Adrenal gland (tissue), 12 donors: ENCODE measurements around the gene CCDC116. TPM values are rescaled to one million over a fixed set of nuclear protein-coding genes. Genes with fewer than 3 reads are reported as not detected.

ENCODE experiments used
- DNase-seq, 7 donors: peaks; one replicate each; pipeline ENCODE4 v3.0.0-alpha.2; 2019 to 2020
- H3K27ac ChIP-seq, 5 donors: fragments of 200-600 bp; sonication (generic) in 4 of 5; 1 replicate in 3 of 5; 2 replicates in 2 of 5; pipeline versions ENCODE4 v1.5.1 to v1.8.0; 2016 to 2020; ENCODE audit warnings: mild to moderate bottlenecking in 1 of 5
- H3K27me3 ChIP-seq: fragments of 200-600 bp; 2 replicates; pipeline ENCODE4 v1.8.0; 2021
- H3K36me3 ChIP-seq, 2 donors: fragments of 200-600 bp; replicated peaks in 1 of 2; 1 replicate in 1 of 2; 2 replicates in 1 of 2; pipeline versions ENCODE4 v1.5.1 to v1.8.0; 2018 to 2022
- H3K4me1 ChIP-seq, 2 donors: fragments of 200-600 bp; replicated peaks in 1 of 2; 1 replicate in 1 of 2; 2 replicates in 1 of 2; pipeline versions ENCODE4 v1.5.1 to v1.8.0; 2018 to 2021
- H3K4me3 ChIP-seq, 4 donors: fragments of 200-600 bp; sonication (generic) in 3 of 4; one replicate each; pipeline ENCODE4 v1.5.1; 2016 to 2018
- H3K9me3 ChIP-seq, 3 donors: fragments of 200-600 bp; sonication (generic) in 1 of 3; replicated peaks in 1 of 3; 1 replicate in 2 of 3; 2 replicates in 1 of 3; pipeline versions ENCODE4 v1.5.1 to v1.8.0; 2016 to 2021
- POLR2A ChIP-seq, 2 donors: fragments of 450-650 bp; IDR thresholded peaks; one replicate each; pipeline ENCODE4 v1.6.1; 2017; ENCODE audit warnings: antibody characterized with exemption in 2 of 2, mild to moderate bottlenecking in 2 of 2, moderate library complexity in 1 of 2
- WGBS, 4 donors: extraction: QIAGEN DNeasy Blood & Tissue Kit in 2 of 4; methylation state at CpG; one replicate each; pipeline versions ENCODE4 v1.1.5 to v1.1.7; 2013 to 2017; 5-methylcytosine and 5-hydroxymethylcytosine counted together
- intact Hi-C, 2 donors: fragments of 100-400 bp; cut with DNase I; formaldehyde crosslinking; loops; one replicate each; pipeline versions ENCODE4 v1.14.1 to v1.15.0; 2022 to 2023
- polyA plus RNA-seq, 3 donors: library from polyadenylated mRNA; stranded (reverse); fragments of 200-250 nt in 2 of 3; fragments of 350-450 nt in 1 of 3; fragmentation: Illumina TruSeq in 1 of 3; extraction: RNeasy Lipid Tissue Mini Kit (QIAGEN cat#74804) in 1 of 3; gene quantifications; one replicate each; pipeline ENCODE4 v1.2.3, GENCODE V29; 2013 to 2014
- total RNA-seq, 9 donors: library from RNA; depleted of rRNA in 4 of 9; stranded (reverse); fragments of >200 nt in 4 of 9; fragments of 120-200 nt in 1 of 9; fragmentation: NEBNext Ultra II Directional in 1 of 9; extraction: Animal tissue kit (Norgen Biotek cat#: 25700) in 1 of 9; gene quantifications; one replicate each; pipeline versions ENCODE4 v1.1.0 to v1.2.4, GENCODE V29; 2013 to 2023
- TF ChIP-seq, protein P1 (sequence below), 6 experiments: fragments of 450-650 bp in 4 of 6; fragments of 200-600 bp in 2 of 6; sonication (generic) in 1 of 6; IDR thresholded peaks; 1 replicate in 5 of 6; 2 replicates in 1 of 6; pipeline versions ENCODE4 v1.5.1 to v1.8.0; 2016 to 2021; ENCODE audit warnings: antibody characterized with exemption in 6 of 6, mild to moderate bottlenecking in 2 of 6, moderate library complexity in 1 of 6
- donor health status: healthy with polysubstance abuse.
- donor health status: Bipolar disorder and iron deficiency.
- donor health status: DM: yes; HTN: yes; CAD: no.
- donor health status: DM: no; HTN: no; CAD: no.
- donor health status: DM: no; HTN: no; CAD: no.
- donor health status: DM: yes; HTN: yes; CAD: no.

The CCDC116 gene
- total and polyA plus RNA-seq, 12 donors = 0.19 to 1.9 (median 0.35) TPM; not detected in 3

DNA sequence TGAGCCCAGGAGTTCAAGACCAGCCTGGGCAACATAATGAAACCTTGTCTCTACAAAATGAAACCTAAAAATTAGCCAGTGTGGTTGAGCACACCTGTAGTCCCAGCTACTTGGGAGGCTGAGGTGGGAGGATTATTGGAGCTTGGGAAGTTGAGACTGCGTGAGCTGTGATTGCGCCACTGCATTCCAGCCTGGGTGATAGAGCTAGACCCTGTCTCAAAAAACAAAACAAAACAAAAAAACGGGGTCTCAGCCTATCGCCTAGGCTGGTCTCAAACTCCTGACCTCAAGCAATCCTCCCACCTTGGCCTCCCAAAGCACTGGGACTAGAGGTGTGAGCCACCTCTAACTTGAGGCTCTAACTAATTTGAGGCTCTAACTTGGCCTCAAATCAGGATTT lies 46.8 kb downstream of the CCDC116 start:
- WGBS, 4 donors = 78 to 100% (median 84%) methylated on average over 4 of the region's 4 CpGs
- Histone ChIP-seq H3K4me1 (no peaks in the 10 kb centered on the region), H3K9me3 (no peaks in the 10 kb centered on the region), H3K27me3 (no peaks in the 10 kb centered on the region), H3K4me3 (no peak overlapping the region), H3K36me3 (peaks cover 0 to 51% of the 10 kb centered on the region in 2 donors), H3K27ac (no peak overlapping the region)
- intact Hi-C loops = no loop called here
- TF ChIP-seq, protein P1, sequence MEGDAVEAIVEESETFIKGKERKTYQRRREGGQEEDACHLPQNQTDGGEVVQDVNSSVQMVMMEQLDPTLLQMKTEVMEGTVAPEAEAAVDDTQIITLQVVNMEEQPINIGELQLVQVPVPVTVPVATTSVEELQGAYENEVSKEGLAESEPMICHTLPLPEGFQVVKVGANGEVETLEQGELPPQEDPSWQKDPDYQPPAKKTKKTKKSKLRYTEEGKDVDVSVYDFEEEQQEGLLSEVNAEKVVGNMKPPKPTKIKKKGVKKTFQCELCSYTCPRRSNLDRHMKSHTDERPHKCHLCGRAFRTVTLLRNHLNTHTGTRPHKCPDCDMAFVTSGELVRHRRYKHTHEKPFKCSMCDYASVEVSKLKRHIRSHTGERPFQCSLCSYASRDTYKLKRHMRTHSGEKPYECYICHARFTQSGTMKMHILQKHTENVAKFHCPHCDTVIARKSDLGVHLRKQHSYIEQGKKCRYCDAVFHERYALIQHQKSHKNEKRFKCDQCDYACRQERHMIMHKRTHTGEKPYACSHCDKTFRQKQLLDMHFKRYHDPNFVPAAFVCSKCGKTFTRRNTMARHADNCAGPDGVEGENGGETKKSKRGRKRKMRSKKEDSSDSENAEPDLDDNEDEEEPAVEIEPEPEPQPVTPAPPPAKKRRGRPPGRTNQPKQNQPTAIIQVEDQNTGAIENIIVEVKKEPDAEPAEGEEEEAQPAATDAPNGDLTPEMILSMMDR (IDR thresholded peaks at IDR 0.05) = no peak
- no peak for TF ChIP-seq POLR2A (IDR thresholded peaks at IDR 0.05)
- DNase-seq = no peak

DNA sequence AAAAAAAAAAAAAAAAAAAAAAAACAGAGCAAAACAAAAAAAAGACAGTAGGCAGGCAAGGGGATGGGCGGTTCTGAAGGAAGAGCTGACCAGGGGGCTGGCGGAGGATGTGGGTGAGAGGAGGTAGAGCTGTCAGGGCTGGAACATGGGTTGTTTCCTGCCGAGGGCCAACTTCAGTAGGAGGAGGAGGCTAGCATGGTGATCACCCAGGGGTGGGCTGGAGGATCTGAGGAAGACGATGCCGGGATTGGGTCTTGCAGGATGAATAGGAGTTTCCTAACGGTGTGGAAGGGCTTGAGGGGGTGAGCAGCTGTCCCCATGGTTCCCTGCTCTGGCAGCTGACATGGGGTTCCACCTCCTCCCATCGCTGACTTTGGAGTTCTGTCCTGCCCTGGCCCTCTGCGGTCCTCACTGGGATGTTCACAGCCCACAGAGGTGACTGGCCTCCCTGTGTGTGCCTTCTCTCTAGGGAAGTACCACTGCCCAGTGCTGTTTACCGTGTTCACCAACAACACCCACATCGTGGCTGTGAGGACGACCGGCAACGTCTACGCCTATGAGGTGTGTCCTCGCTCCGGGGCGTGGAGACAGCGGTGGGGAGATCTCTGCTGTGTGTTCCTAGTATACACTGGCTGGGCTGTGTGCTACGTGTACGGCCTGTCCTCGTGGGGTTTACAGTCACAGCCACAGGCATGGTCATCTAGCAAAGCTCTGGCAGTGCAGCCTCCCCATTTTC lies 48.4 kb downstream of the CCDC116 start:
- no peak for TF ChIP-seq POLR2A (IDR thresholded peaks at IDR 0.05)
- TF ChIP-seq, protein P1 (IDR thresholded peaks at IDR 0.05) = no peak
- Histone ChIP-seq H3K9me3 (no peaks in the 10 kb centered on the region), H3K27ac (no peak overlapping the region), H3K4me1 (no peaks in the 10 kb centered on the region), H3K36me3 (peaks cover 0 to 54% of the 10 kb centered on the region in 2 donors), H3K4me3 (no peak overlapping the region), H3K27me3 (no peaks in the 10 kb centered on the region)
- no peak for DNase-seq
- 91 to 95% (median 95%) methylated on average over 19 to 21 of the region's 21 CpGs for WGBS, 4 donors
- intact Hi-C loops = no loop called here

DNA sequence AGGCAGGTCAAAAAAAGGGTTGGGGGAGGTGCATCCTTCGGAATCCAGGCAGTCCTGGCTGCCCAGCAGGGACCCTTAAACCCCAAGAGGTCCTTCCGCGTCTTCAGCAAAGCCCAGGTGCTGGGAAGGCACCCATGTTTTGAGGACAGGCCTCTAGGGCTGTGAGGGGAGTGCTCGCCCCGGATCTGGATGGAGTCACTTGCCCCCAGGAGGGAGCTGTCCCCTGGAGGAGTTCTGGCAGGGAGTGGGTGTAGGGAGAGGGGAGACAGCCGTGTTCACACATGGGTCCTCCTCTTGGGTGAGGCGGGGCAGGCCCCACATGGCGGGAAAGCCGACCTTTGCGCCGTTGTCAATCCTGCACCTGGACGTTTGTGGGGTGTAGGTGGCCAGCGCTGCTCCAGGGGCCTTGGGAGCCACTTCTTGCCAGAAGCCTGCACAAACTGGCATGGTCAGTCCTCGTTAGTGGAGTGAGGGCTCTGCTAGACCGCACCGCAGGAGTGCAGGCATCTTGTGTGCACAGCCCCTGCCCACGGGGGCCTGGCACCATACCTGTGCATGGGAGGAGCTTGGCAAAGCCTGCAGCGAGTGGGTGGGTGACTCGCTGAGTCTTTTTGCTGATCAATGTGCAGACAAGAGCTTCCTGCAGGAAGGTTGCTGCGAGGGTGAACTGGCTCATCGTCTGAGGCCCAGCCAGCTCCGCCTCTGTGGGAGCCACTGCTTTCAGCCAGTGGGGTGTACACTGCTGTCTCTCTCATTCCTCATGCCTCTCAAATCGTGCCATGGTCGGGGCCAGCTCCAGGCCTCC lies 49.2 kb downstream of the CCDC116 start:
- WGBS, 4 donors = 82 to 87% (median 84%) methylated on average over 12 to 24 of the region's 24 CpGs
- Histone ChIP-seq H3K36me3 (peaks cover 0 to 62% of the 10 kb centered on the region in 2 donors), H3K4me1 (no peaks in the 10 kb centered on the region)

More for the DNA sequence above, 49.2 kb downstream of the CCDC116 start:
- Histone ChIP-seq H3K27ac (no peak overlapping the region), H3K9me3 (no peaks in the 10 kb centered on the region), H3K27me3 (no peaks in the 10 kb centered on the region), H3K4me3 (no peak overlapping the region)
- intact Hi-C loops = no loop called here
- TF ChIP-seq, protein P1 (IDR thresholded peaks at IDR 0.05) = no peak
- no peak for TF ChIP-seq POLR2A (IDR thresholded peaks at IDR 0.05)
- no peak for DNase-seq
